ENCODE measurements around the gene IL25. TPM values are rescaled to one million over a fixed set of nuclear protein-coding genes. Genes with fewer than 3 reads are reported as not detected.

IL25 gene
- total and polyA plus RNA-seq, 2 of the 8 experiments (the other 6 are each of a cell fraction or from before 2014, with no cell fraction given) = not detected

DNA sequence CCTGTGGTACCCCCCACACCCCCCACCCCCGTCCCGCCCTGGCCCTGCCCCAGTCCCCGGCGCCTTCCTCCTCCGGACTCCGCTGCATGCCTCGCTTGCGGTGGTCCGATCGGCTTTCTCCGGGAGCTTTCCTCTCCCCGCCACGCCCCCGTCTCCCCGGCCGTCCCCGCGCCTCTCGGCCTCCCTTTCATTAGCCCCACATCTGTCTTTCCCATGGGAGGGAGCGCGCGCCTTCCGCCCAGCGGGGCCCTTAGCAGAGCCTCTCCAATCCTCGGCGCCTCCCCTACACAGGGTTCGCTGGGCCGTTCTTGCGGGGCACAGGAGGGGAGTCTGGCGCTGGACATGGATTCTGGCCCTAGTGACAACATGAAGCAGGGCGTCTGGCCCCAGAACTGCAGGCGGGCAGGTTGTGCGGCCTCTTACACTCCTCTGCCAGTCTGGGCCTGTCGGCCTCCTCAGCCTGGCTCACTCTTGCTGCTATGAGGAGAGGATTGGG, 6.1 kb upstream of the IL25 start:
- Histone ChIP-seq H3K56ac (replicated peaks; ENCODE audit: insufficient read length, low read depth, low read length) (no peak overlapping the region), H2BK5ac (ENCODE audit: low read depth, low read length) (peak overlapping the region; percentile 88; the same call in 1 of the 2 replicates), H2AFZ (ENCODE audit: low read length) (0 out of 2 replicates have a peak overlapping the region, but pooled peaks have one; percentile 71), H3K4ac (replicated peaks; ENCODE audit: insufficient read length, low read depth, low read length) (peak overlapping the region; percentile 16), H3K23me2 (ENCODE audit: low read depth, low read length) (peaks cover 21% of the 10 kb centered on the region; the same call in 1 of the 2 replicates), H4K20me1 (replicated peaks in 1 of 2; ENCODE audit: control insufficient read depth in 1 of 2, insufficient read depth in 2 of 2, low read length in 2 of 2) (peaks cover 3 to 9% of the 10 kb centered on the region in 2 experiments), H2AK5ac (ENCODE audit: low read depth, low read length) (no peak overlapping the region), H4K8ac (ENCODE audit: extremely low read depth, insufficient read depth, low read length) (no peak overlapping the region), H2BK15ac (ENCODE audit: low read length) (peak overlapping the region; percentile 88; the same call in 1 of the 2 replicates), H3K14ac (ENCODE audit: insufficient read length) (no peak overlapping the region), H2BK20ac (ENCODE audit: low read length) (peak overlapping the region; percentile 72; the same call in 1 of the 2 replicates), H3K27me3 (replicated peaks in 1 of 4; ENCODE audit: control insufficient read depth in 3 of 4, extremely low read depth in 1 of 4, insufficient read depth in 3 of 4, low read length in 3 of 4) (peaks cover 0 to 12% (median 10%) of the 10 kb centered on the region in 4 experiments; a peak in 5 of 7 replicates), H3K79me1 (ENCODE audit: low read depth, low read length) (no peaks in the 10 kb centered on the region), H3K4me2 (ENCODE audit: insufficient read depth in 1 of 2, low read depth in 2 of 2, low read length in 2 of 2) (peak overlapping the region; percentile 85 to 86), H4K5ac (ENCODE audit: insufficient read length, low read depth, low read length) (peak overlapping the region; percentile 3), H2BK12ac (ENCODE audit: low read depth, low read length) (peak overlapping the region; percentile 90; the same call in 1 of the 2 replicates), H3K79me2 (ENCODE audit: control insufficient read depth in 1 of 2, insufficient read depth in 2 of 2, low read length in 2 of 2) (no peaks in the 10 kb centered on the region), H3K9me3 (ENCODE audit: insufficient read depth in 2 of 2, low read depth in 1 of 2, low read length in 1 of 2) (no peaks in the 10 kb centered on the region), H3K36me3 (ENCODE audit: control insufficient read depth in 2 of 4, insufficient read depth in 4 of 4, low read length in 3 of 4) (peaks cover 0 to 3% (median 0%) of the 10 kb centered on the region in 4 experiments; a peak in 2 of 8 replicates), H3K9ac (replicated peaks in 1 of 4; ENCODE audit: extremely low read depth in 1 of 4, low read depth in 3 of 4, low read length in 3 of 4) (peak overlapping the region in 1 of 4 experiments; percentile 17; a peak in 2 of 7 replicates), H3K4me3 (ENCODE audit: extremely low read depth in 1 of 4, insufficient read depth in 2 of 4, low read depth in 3 of 4, low read length in 4 of 4) (peak overlapping the region; percentile 47 to 79 (median 77)), H3K4me1 (replicated peaks in 1 of 4; ENCODE audit: control insufficient read depth in 3 of 4, insufficient read depth in 4 of 4, low read length in 3 of 4) (peaks cover 2 to 22% (median 14%) of the 10 kb centered on the region in 4 experiments; a peak in 6 of 7 replicates), H3K18ac (ENCODE audit: extremely low read depth, low read length) (peak overlapping the region; percentile 81), H2BK120ac (replicated peaks; ENCODE audit: low read depth, low read length) (no peak overlapping the region), H4K91ac (replicated peaks; ENCODE audit: insufficient read length, low read length) (peak overlapping the region; percentile 63), H3K27ac (ENCODE audit: low read depth, low read length) (peak overlapping the region; percentile 65; the same call in 1 of the 2 replicates), H3K23ac (ENCODE audit: insufficient read length) (no peak overlapping the region)
- POLR2A ChIA-PET (ENCODE audit: partially characterized antibody) = interaction anchor here (0.8 to 7.1 kb wide), 18 partner anchors 8 to 266 kb away, joined by 3 to 73 read pairs (median 3); partner anchors contain the start of genes BCL2L2, CMTM5, MYH7 and PABPN1
- TF ChIP-seq YY1 (IDR thresholded peaks at IDR 0.05; ENCODE audit: low read depth, low read length) (0 out of 2 replicates have a peak, but pooled peaks have one; percentile 6), EZH2 (IDR thresholded peaks at IDR 0.05; ENCODE audit: low read depth, low read length, severe bottlenecking) (peak; percentile 29), ASH2L (IDR thresholded peaks at IDR 0.05; ENCODE audit: low read length) (no peak), CBX8 (IDR thresholded peaks at IDR 0.05; ENCODE audit: borderline replicate concordance, low read depth, low read length) (no peak), MAFK (IDR thresholded peaks at IDR 0.05; ENCODE audit: low read depth, low read length) (no peak), EGR1 (IDR thresholded peaks at IDR 0.05; ENCODE audit: borderline replicate concordance, low read depth, low read length) (peak; percentile 24; the same call in 1 of the 2 replicates), POLR2A (IDR thresholded peaks at IDR 0.05; ENCODE audit: control extremely low read depth in 1 of 2, low read depth in 2 of 2, low read length in 2 of 2) (no peak), NANOG (IDR thresholded peaks at IDR 0.05; ENCODE audit: insufficient read depth, low read depth, low read length, poor library complexity, severe bottlenecking) (peak; percentile 29)
- TF ChIP-seq, protein P1, sequence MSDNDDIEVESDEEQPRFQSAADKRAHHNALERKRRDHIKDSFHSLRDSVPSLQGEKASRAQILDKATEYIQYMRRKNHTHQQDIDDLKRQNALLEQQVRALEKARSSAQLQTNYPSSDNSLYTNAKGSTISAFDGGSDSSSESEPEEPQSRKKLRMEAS (IDR thresholded peaks at IDR 0.05) = no peak
- DNase-seq (ENCODE audit: low read depth in 1 of 2, low spot score in 2 of 2) (peak in 1 of 2 experiments; percentile 92), FAIRE-seq (no peak)
- 14% methylated on average over 7 of the region's 34 CpGs; no CpG with 5 or more reads in 1 of the 2 experiments for WGBS, 2 experiments (ENCODE audit: extremely low coverage in 1 of 2, insufficient coverage in 1 of 2, insufficient read length in 1 of 2, insufficient replicate concordance in 2 of 2, low coverage in 1 of 2, low lambda C conversion rate in 2 of 2, missing lambda C conversion rate in 1 of 2)
- CTCF ChIA-PET (ENCODE audit: partially characterized antibody) = interaction anchor here (0.9 to 20.9 kb wide), 8 partner anchors 12 to 193 kb away, joined by 3 to 333 read pairs (median 3); partner anchors contain the start of genes CMTM5, IL25 and PABPN1

Measured in H1 (cell line).